ENCODE data around the gene KRTAP10-10.
"Not testable (repeated sequence)": the region's sequence is repeated elsewhere in the genome, so short reads cannot be mapped to it uniquely, and the experiment has no call there.

KRTAP10-10 gene

DNA sequence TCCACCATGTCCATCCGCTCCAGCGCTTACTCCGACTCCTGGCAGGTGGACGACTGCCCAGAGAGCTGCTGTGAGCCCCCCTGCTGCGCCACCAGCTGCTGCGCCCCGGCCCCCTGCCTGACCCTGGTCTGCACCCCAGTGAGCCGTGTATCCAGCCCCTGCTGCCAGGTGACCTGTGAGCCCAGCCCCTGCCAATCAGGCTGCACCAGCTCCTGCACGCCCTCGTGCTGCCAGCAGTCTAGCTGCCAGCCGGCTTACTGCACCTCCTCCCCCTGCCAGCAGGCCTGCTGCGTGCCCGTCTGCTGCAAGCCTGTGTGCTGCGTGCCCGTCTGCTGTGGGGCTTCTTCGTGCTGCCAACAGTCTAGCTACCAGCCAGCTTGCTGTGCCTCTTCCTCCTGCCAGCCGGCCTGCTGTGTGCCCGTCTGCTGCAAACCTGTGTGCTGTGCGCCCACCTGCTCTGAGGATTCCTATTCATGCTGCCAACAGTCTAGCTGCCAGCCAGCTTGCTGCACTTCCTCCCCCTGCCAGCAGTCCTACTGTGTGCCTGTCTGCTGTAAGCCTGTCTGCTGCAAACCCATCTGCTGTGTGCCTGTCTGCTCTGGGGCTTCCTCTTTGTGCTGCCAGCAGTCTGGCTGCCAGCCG is 9.9 kb upstream of the KRTAP10-10 start:
- not testable (repeated sequence) for DNase-seq

DNA sequence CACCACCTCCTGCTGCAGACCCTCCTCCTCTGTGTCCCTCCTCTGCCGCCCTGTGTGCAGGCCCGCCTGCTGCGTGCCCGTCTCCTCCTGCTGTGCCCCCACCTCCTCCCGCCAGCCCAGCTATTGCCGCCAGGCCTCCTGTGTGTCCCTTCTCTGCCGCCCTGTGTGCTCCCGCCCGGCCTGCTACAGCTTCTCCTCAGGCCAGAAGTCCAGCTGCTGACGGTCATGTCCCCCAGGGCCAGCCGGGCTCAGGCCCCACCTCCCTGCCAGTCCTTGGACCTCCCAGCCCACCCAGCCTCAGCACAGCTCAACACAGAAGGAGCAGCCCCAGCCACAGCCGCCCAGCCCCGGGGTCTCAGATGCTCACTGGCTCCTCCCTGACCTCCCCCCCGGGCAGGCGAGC is 9.3 kb upstream of the KRTAP10-10 start:
- DNase-seq: not testable (repeated sequence)

DNA sequence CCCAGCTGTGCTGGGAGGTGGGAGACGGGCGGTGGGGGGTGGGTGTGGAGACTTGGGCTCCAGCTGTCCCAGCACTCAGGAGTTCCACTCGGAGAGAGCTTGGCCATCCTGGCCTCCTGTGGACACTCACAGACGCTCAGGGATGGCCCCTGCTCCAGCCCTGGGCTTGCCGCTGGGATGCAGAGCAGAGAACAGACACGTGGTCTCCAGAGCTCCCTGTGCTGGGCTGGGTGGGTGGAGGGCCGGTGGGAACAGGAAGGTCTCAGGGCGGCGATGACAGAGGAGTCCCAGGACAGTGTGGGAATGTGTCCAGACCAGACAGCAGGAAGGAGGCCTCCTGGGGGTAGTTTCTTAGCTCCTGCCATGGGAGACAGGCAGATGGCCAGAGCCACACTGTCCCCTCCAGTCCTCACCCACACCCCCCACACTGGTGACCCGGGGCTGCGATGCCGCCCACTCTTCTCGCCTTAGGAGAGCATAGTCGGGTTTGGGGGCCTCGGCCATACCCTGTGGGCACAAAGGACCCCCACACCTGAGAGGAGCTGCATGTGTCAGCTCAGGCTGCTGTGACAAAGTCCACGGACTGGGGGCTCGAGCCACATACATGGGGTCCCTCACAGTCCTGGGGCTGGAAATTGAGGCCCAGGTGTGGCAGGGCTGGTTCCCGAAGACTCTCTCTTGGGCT is 8.3 kb upstream of the KRTAP10-10 start:
- DNase-seq: no peak

DNA sequence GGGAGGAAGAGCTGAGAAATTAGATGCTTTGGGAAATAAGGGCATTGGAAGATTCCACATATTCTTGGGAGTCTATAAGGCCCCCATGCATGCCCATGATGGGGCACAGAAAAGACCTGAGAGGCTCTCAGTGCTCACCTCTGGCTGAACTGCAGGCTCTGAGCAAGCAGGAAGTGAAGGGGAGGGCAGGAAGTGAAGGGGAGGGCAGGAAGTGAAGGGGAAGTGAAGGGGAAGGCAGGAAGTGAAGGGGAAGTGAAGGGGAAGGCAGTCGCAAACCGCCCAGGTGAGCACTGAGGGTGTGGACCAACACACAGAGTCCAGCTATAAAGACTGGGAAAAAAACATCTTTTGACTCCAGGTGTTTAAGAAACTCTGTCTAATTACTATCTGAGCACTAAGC is 6.7 kb upstream of the KRTAP10-10 start:
- DNase-seq: no peak

DNA sequence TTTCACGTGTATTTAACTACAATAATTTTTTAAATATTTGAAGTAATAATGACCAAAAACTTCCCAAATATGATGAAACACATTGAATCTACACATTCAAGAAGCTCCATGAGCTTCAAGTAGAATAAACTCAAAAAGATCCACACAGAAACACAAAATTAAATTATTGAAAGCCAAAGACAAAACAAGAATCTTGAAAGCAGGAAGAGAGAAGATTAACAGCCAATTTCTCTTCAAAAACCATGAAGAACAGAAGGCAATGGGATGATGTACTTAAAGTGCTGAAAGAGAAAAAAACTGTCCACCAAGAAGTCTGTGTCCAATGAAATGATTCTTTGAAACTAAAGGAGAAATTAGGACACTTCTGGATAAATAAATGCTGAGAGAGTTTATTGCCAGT is 5.1 kb upstream of the KRTAP10-10 start:
- DNase-seq: no peak

DNA sequence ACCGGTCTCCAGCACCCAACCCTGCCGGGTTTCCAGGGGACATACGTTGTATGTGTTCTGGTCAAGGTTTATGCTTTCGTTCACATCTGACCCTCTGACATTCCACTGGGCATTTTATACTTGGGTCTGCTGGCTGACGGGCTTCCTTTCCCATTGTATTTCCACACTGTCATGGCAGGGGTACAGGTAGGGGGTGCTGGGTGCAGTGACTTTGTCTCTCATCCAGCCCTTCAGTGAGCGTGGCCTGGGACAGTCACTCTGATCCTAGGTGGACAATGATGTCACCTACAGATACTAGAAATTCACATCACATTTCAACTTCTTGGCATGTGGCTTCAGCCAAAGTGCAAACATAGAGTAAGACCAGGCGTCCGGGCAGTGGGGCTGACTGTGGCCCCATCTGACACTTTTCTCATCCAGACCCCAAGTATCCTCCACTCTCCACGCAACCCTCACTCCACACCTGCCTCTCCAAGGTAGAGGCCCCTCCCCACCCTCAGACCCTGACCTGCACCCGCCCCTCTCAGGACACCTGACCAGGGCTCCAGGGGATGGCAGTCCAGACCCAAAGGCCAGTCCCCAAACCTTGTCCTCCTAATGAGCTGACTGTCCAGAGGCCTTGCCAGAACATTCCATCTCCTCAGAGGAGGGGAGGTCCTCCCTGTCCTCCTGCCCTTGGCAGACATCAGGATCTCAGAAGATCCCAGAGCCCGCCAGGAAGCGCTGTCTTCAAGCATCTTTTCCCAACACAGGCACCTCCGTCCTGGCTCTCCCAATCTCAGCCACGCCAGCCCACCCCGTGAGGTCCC is 743 bp upstream of the KRTAP10-10 start:
- DNase-seq: no peak

DNA sequence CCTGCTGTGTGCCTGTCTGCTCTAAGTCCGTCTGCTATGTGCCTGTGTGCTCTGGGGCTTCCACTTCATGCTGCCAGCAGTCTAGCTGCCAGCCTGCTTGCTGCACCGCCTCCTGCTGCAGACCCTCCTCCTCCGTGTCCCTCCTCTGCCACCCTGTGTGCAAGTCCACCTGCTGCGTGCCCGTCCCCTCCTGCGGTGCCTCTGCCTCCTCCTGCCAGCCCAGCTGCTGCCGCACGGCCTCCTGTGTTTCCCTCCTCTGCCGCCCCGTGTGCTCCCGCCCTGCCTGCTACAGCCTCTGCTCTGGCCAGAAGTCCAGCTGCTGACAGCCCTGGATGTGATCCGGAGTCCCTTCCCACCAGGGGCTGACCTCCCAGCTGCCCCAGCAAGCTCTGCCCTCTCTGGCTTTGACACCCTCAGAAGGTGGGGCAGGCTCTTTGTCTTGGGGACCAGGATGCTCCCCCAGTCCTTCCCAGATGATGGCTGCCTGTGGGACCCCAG is 744 bp downstream of the KRTAP10-10 start:
- DNase-seq: not testable (repeated sequence)

DNA sequence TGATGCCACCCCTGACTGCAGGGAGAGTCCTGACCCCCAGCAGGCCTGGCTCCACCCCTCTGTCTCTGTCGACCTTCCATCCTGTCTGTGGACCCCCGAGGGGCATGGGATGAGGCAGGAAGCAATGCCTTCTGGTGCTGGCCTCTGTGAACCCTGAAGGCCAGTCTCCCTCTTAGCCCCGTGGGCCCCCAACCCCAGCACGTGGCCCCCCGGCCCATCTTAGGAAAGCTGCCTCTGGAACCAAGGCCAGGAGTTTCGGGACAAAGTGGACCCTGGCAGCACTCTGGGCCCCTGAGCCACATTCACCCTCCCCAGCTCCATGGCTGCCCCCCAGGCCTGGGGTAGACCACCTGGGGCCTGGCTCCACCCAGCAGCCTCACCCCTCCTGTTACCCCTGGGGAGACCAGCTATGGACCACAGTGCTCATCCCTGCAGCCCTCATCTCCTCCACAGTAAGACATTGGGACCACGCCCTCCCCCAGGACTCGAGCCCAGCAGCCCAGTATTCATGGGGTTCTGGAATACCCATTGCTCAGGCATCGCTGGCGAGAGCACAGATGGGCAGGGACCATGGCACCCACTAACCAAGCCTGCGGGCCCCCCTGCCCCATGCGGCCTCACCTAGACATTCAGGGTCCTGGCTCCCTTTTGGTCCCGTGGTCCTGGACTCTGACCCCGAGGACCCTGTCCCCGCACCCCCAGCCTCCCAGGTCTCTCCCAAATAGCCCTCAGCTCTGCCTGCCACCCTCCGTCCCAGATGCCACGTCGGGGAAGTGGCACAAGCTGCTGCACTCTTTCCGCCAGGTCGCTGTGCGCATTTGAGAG is 1.6 kb downstream of the KRTAP10-10 start:
- DNase-seq: not testable (repeated sequence)

DNA sequence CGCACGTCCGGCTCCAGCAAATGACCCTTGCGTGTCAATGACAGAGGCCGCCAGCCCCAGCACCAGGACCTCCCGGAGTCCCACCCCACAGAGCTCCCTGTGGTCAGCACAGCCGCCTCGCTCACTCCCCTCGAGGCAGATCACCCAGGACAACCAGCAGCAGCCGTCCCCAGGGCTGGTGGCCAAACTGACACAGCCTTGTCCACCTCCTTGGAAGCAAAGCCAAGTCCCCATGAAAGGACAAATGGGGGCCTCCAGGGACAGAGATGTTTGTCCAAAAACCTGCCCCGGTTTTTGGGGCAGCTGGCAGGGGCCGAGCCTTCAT is 2.1 kb downstream of the KRTAP10-10 start:
- no peak for DNase-seq

DNA sequence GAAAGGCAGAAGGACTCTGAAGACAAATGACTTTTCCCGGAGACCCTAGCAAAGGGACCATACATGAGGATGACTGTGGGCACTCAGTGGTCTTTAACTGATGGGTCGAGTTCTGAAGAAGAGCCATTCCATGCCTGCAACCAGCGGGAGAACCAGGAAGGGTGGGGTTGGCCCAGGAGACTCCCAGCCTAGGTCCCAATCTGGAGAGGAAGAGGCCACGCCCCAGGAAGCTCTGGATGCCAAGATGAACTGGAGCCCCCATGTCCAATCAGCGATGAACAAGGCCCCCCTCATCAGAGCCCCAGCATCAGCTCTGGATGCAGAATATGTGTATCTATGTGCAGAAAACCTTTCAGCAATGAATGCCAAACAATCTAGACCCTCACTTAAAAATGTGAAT is 3.6 kb downstream of the KRTAP10-10 start:
- DNase-seq: no peak

DNA sequence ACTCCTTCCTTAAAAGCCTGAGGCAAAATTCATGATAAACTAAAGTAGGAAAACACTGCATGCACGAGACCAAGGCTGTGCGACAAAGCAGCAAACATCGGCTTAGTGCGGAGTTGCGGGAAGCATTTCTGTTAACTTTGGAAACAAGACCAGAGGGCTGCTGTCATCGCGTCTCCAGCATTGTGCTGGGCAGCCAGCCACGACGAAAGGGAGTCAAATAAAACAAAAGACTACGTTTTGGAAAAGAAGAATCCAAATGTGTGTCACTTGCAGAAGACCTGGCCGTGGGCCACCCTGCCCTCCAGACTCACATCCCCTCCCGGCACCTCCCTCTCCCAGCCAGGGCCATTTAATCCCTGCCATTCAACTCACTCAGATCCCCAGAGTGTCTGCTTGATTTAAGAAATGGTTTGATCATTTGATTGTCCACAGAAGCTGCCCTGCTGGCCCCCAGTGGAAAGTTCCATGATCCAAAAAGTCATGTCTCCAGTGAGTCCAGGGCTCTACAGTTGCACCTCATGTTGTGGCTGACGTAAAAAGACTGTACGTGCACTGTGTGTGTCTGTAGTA is 6.7 kb downstream of the KRTAP10-10 start:
- no peak for DNase-seq

DNA sequence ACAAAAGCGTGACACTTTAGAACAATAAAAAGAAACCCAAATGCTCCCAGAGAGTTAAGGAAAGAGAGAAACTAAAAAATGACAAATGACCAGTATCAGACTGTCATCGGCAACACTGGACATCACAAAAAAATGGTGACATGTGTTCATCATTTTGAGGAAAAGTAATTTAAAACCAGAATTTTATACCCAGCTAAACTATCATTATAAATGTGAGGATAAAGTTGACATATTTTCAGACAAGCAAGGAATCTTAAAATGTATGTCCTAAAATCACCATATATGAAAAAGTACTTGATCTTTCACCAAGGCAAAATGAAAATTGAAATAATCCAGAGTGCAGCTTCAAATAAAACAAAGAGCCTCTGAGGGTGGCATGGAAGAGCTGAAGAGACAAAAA is 7.7 kb downstream of the KRTAP10-10 start:
- no peak for DNase-seq

DNA sequence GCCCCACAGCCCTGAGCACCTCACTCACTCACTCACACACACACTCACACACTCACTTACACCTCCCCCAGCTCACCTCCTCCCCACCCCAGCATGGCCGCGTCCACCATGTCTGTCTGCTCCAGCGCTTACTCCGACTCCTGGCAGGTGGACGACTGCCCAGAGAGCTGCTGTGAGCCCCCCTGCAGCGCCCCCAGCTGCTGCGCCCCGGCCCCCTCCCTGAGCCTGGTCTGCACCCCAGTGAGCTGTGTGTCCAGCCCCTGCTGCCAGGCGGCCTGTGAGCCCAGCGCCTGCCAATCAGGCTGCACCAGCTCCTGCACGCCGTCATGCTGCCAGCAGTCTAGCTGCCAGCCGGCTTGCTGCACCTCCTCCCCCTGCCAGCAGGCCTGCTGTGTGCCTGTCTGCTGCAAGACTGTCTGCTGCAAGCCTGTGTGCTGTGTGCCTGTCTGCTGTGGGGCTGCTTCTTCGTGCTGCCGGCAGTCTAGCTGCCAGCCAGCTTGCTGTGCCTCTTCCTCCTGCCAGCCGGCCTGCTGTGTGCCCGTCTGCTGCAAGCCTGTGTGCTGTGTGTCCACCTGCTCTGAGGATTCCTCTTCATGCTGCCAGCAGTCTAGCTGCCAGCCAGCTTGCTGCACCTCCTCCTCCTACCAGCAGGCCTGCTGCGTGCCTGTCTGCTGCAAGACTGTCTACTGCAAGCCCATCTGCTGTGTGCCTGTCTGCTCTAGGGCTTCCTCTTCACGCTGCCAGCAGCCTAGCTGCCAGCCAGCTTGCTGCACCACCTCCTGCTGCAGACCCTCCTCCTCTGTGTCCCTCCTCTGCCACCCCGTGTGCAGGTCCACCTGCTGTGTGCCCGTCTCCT is 9.4 kb downstream of the KRTAP10-10 start, which contains the start of gene KRTAP10-11:
Gene KRTAP10-11 (plus strand): TSS at position 49 of the 856 bp plus-strand sequence. CDS start 45 bp downstream, at position 94.
- not testable (repeated sequence) for DNase-seq

DNA sequence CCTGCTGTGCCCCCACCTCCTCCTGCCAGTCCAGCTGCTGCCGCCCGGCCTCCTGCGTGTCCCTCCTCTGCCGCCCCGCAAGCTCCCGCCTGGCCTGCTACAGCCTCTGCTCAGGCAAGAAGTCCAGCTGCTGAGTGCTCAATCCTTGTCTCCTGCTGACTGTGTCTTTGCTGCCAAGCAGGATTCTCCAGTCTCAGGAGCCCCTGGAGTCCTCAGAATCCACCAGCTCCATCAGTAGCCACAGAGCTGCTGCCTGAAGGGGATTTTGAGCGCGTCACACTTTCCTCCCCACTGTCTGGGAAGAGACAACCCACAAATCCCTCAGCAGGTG is 10.0 kb downstream of the KRTAP10-10 start:
- DNase-seq: no peak

DNA sequence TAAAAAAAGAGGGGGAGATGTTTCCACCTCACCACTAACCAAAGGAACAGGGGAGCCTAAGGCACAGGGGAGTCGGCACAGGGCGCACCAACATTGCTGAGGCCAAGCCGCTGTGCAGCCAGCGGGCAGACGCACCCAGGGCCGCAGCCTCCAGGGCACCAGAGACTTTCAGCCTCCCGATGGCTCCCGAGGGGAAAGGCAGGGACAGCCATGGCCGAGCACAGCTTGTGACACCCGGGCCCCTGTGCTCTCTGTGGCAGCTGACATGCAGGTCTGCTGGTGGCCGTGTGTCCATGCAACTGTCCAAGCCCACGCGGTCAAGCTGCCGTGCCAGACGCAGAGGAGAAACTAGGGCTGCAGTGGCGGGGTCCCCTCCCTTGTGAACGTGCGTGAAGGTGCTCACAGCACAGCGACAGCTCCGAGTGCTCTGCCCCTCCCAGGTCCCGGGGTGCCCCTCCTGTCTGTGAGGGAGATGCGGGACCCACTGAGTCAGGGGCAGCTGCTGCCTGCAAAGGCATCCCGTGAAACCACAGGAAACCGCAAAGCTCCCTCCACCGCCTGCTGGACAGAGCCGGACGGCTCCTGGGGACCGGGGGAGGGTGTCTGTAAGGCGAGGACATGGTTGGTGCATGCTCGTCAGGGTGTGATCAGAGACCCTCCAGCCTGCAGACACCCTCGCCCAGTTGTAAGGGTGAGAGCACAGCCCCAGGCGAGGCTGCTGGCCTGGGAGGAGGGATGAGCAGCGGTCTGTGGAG is 11.6 kb downstream of the KRTAP10-10 start:
- DNase-seq: no peak

DNA sequence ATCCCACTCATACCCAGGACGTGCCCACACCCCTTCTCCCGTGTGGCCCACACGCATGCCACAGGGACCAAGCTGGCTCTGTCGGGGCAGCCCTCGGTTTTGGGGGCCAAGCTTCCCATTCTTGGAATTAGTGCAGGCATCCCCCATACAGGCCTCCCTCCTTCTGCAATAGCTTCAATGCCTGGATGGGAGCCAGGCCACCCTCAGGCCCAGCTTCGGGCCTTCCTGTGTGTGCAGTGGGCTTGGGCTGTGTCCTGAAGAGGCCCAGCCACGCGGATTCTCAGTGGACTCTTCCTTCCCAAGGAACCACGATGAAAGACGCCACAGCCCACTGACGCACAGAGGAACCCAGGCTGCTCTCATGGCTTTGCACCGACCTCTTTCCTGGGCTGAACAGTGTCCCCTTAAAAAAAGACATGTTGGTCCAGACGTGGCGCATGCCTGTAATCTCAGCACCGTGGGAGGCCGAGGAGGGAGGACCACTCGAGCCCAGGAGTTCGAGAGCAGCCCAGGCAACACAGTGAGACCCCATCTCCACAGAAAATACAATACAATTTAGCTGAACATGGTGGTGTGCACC is 12.5 kb downstream of the KRTAP10-10 start:
- no peak for DNase-seq

DNA sequence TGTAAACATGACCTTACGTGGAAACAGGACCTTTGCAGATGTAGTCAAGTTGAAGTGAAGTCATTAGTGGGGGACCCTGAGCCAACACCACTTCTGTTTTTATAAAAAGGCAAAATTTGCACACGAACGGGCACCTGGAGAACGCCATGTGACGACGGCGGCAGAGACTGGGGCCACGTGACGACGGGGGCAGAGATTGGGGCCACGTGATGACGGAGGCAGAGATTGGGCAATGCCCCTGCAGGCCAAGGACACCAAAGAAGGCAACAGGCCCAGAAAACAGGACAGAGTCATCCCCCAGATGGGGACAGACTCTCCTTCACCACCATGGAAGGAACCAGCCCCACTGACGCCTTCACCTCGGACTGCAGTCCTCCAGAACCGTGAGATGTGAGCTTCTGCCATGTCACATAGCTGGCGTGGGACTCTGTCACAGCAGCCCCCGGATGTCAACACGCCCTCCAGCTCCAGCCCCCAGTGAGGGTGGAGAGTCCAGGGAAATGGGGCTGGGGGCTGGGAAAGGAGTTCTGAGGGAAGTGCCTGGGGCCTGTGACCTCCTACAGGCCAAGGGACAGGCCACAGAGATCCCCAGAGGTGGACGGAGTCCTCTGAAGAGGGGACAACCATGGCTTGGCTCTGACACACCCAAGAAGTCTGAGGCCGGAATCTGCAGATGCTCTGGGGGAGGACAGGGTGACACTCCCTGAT is 13.3 kb downstream of the KRTAP10-10 start:
- DNase-seq: no peak

DNA sequence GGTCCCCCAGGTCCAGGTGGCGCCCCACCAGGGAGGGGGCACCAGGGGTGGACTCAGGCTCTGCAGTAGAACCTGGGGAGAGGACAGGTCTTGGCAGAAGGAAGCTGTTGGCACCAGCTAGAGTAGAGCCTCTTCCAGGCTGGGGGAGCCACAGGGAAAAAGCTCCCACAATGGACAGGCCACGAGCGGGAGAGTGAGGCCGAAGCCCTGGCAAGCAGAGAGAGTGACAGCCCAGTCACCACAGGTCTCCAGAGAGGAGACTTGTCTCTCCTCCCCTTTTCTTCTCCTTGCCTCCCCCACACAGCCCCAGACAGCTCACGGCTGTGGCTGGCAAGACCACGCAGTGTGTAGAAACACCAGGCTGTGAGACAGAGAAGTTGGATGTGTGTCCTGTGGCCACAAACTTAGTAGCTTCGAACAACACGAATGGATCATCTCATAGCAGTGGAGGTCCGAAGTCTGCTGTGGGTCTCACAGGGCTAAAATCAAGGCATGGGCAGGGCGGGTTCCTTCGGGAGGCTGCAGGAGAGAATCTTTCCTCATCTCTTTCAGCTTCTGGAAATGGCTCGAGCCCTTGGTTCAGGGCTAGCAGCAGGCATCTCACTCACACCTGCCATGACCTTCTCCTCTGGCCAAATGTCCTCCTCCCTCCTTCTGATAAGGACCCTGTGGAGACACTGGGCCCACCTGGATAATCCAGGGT is 14.0 kb downstream of the KRTAP10-10 start:
- DNase-seq: no peak

DNA sequence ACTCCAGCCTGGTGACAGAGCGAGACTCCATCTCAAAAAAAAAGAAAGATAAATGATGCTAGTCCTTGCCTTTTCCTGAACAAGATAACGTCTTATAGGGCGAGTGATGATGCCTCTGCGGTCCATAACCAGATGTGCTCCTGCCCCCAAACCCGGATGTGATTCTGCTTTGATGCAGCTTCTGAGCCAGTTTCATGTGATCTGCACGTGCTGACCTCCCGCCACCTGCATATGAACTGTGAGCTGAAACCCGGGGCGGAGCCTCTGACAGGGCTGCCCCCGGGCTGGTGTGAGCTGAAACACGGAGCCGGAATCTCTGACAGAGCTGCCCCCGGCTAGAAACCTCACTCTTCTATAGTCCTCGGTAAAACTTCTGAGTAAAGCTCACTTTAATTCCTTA is 16.0 kb downstream of the KRTAP10-10 start:
- DNase-seq: no peak
